Left kidney (tissue), 2 donors: ENCODE results near the gene MAGEB3. TPM values are rescaled to one million over a fixed set of nuclear protein-coding genes. Genes with fewer than 3 reads are reported as not detected.

Experiments
- DNase-seq: peaks from one replicate; pipeline ENCODE4 v3.0.0-alpha.2; 2013
- polyA plus RNA-seq: library from polyadenylated mRNA; unstranded; fragments of 120-200 nt; gene quantifications from one replicate; pipeline ENCODE4 v1.2.1, GENCODE V29; 2013; ENCODE audit not compliant: insufficient read length

Gene MAGEB3
- polyA plus RNA-seq, 1 donor, result not detected

DNA sequence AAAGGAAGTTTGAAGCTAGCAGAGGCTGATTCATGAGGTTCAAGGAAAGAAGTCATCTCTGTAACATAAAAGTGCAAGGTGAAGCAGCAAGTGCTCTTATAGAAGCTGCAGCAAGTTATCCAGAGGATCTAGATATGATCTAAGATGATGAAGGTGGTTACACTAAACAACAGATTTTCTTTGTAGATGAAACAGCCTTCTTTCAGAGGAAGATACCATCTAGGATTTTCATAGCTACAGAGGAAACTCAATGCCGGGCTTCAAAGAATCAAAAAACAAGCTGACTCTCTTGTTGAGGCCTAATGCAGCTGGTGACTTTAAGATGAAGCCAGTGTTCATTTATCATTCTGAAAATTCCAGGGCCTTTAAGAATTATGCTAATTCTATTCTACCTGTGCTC is 50.0 kb downstream of the MAGEB3 start:
- no peak for DNase-seq

DNA sequence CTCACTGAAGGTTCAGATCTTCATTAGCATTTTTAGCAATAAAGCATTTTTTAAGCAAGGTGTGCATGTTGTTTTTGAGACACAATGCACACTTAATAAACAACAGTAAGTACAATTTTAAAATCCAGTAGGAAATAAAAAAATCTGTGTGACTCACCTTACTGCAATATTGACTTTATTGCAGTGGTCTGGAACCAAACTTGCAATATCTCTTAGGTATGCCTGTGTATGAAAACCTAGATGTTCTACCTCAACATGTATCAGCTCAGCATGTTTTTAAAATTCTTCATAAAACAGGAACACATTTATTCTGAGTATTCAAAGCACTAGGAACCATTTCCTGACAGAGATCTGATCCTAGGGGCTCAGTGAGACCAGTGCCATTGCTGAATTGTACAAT is 52.1 kb downstream of the MAGEB3 start:
- no peak for DNase-seq

GRCh38 chrX:30283456-30284200 is 53.2 kb downstream of the MAGEB3 start:
- no peak for DNase-seq

Other genes with a start within 250 kb of the MAGEB3 start
- not detected for gene MAGEB2, start 15.1 kb upstream of the MAGEB3 start, polyA plus RNA-seq
- not detected for gene MAGEB4, start 11.3 kb downstream of the MAGEB3 start, polyA plus RNA-seq
- gene MAGEB1, start 16.5 kb downstream of the MAGEB3 start, polyA plus RNA-seq, result not detected
- 0.10 TPM for gene NR0B1, start 78.7 kb downstream of the MAGEB3 start, polyA plus RNA-seq